ENCODE data around the gene MKLN1. TPM values are rescaled to one million over a fixed set of nuclear protein-coding genes. Genes with fewer than 3 reads are reported as not detected.

Gene MKLN1
- total and polyA plus RNA-seq, 12 donors = 9.5 to 48.2 (median 41.1) TPM

GRCh38 chr7:131517218-131517923, 189.7 kb downstream of the MKLN1 start:
- DNase-seq (no peak), ATAC-seq (no peak)
- H3K27ac ChIP-seq = peak overlapping the region in 6 of 10 donors; percentile 11 to 89 (median 73)
- TF ChIP-seq CTCF (IDR thresholded peaks at IDR 0.05) = no peak
- no peaks in the 10 kb centered on the region for H3K27me3 ChIP-seq
- intact Hi-C loops (cut with DNase I) = loop anchor here in 2 of 10 donors (5.0 to 10.0 kb wide), 2 partner anchors 40 to 107 kb away; partner anchors contain the start of gene PODXL (in 1 of the 2)
- H3K9me3 ChIP-seq = no peaks in the 10 kb centered on the region
- H3K36me3 ChIP-seq = no peaks in the 10 kb centered on the region
- WGBS, 2 donors = 86 to 90% methylated on average over 19 of the region's 19 CpGs
- H3K4me3 ChIP-seq = no peak overlapping the region
- peaks cover 7 to 91% (median 48%) of the 10 kb centered on the region in 9 donors for H3K4me1 ChIP-seq

- Histone ChIP-seq H3K4me3 (no peak overlapping the region), H3K27ac (peak overlapping the region in 9 of 10 donors; percentile 31 to 89 (median 73))
- 74 to 81% methylated on average over 11 of the region's 11 CpGs for WGBS, 2 donors
Measured at GRCh38 chr7:131518626-131519025, 190.9 kb downstream of the MKLN1 start.

GRCh38 chr7:131521651-131522163, 194.0 kb downstream of the MKLN1 start:
- no peak for TF ChIP-seq CTCF (IDR thresholded peaks at IDR 0.05)
- DNase-seq = peak; percentile 56 to 66
- intact Hi-C loops (cut with DNase I) = loop anchor here in 1 of 10 donors (2.0 kb wide), 1 partner anchor 17 kb away; no protein-coding TSS in a partner anchor
- ATAC-seq = peak; percentile 48 to 78 (median 66)
- Histone ChIP-seq H3K9me3 (no peaks in the 10 kb centered on the region), H3K27me3 (no peaks in the 10 kb centered on the region), H3K4me1 (peaks cover 4 to 98% (median 49%) of the 10 kb centered on the region in 9 donors), H3K36me3 (no peaks in the 10 kb centered on the region), H3K4me3 (peak overlapping the region in 4 of 10 donors; percentile 20 to 21 (median 20)), H3K27ac (peak overlapping the region; percentile 65 to 89 (median 73))
- 42 to 46% methylated on average over 7 of the region's 7 CpGs for WGBS, 2 donors

More at GRCh38 chr7:131518626-131519025, 190.9 kb downstream of the MKLN1 start:
- no peak for DNase-seq
- Histone ChIP-seq H3K36me3 (no peaks in the 10 kb centered on the region), H3K27me3 (no peaks in the 10 kb centered on the region), H3K9me3 (no peaks in the 10 kb centered on the region), H3K4me1 (peaks cover 2 to 91% (median 46%) of the 10 kb centered on the region in 9 donors)
- ATAC-seq = no peak
- intact Hi-C loops (cut with DNase I) = loop anchor here in 2 of 10 donors (5.0 to 10.0 kb wide), 2 partner anchors 39 to 106 kb away; partner anchors contain the start of gene PODXL (in 1 of the 2)
- TF ChIP-seq CTCF (IDR thresholded peaks at IDR 0.05) = no peak

- Histone ChIP-seq H3K27ac (peak overlapping the region; percentile 65 to 89 (median 73)), H3K9me3 (no peaks in the 10 kb centered on the region), H3K36me3 (no peaks in the 10 kb centered on the region), H3K4me3 (peak overlapping the region in 4 of 10 donors; percentile 20 to 22 (median 20)), H3K4me1 (peaks cover 4 to 98% (median 50%) of the 10 kb centered on the region in 9 donors), H3K27me3 (no peaks in the 10 kb centered on the region)
- TF ChIP-seq CTCF (IDR thresholded peaks at IDR 0.05) = no peak
- DNase-seq (no peak), ATAC-seq (peak in 2 of 8 donors; percentile 11 to 23)
- 66 to 75% methylated on average over 11 of the region's 11 CpGs for WGBS, 2 donors
- intact Hi-C loops (cut with DNase I) = loop anchor here in 1 of 10 donors (2.0 kb wide), 1 partner anchor 16 kb away; no protein-coding TSS in a partner anchor
Measured at GRCh38 chr7:131522325-131522930, 194.8 kb downstream of the MKLN1 start.
